HL-60/S4 treated with retinoic acid at 250 ng/mL for 4 days and 3 days (cell line): Measurements from ENCODE around the gene BCL7A.
"Not testable (repeated sequence)": the region's sequence is repeated elsewhere in the genome, so short reads cannot be mapped to it uniquely, and the experiment has no call there.

Experiments used
- in situ Hi-C: fragments of 300-500 bp; cut with MboI; formaldehyde crosslinking; loops from 2 replicates; pipeline ENCODE4 v1.7.0; 2022; ENCODE audit warnings: low sequenced_read_pairs

BCL7A gene

GRCh38 chr12:122089077-122089476 is 67.4 kb downstream of the BCL7A start:
- in situ Hi-C loops: no loop called here

- in situ Hi-C loops: no loop called here
Measured at GRCh38 chr12:122090759-122091515, 69.3 kb downstream of the BCL7A start.

GRCh38 chr12:122093098-122093883 is 71.6 kb downstream of the BCL7A start:
- in situ Hi-C loops: no loop called here

GRCh38 chr12:122094137-122094734 is 72.6 kb downstream of the BCL7A start:
- in situ Hi-C loops: no loop called here

- in situ Hi-C loops: no loop called here
Measured at GRCh38 chr12:122094735-122095631, 73.3 kb downstream of the BCL7A start.

- in situ Hi-C loops: no loop called here
Measured at GRCh38 chr12:122096014-122096413, 74.3 kb downstream of the BCL7A start.

- in situ Hi-C loops: no loop called here
Measured at GRCh38 chr12:122096591-122097149, 75.0 kb downstream of the BCL7A start.

GRCh38 chr12:122097584-122097926 is 75.9 kb downstream of the BCL7A start:
- in situ Hi-C loops: no loop called here

GRCh38 chr12:122097927-122098756 is 76.5 kb downstream of the BCL7A start:
- in situ Hi-C loops: no loop called here

- in situ Hi-C loops: no loop called here
Measured at GRCh38 chr12:122099280-122099749, 77.6 kb downstream of the BCL7A start.

- in situ Hi-C loops: no loop called here
Measured at GRCh38 chr12:122099856-122100255, 78.2 kb downstream of the BCL7A start.

GRCh38 chr12:122100568-122100967 is 78.9 kb downstream of the BCL7A start:
- in situ Hi-C loops: no loop called here

GRCh38 chr12:122102331-122102730 is 80.6 kb downstream of the BCL7A start:
- in situ Hi-C loops: no loop called here

- in situ Hi-C loops: no loop called here
Measured at GRCh38 chr12:122104844-122105243, 83.2 kb downstream of the BCL7A start.

GRCh38 chr12:122105496-122105895 is 83.8 kb downstream of the BCL7A start:
- in situ Hi-C loops: not testable (repeated sequence)

- in situ Hi-C loops: no loop called here
Measured at GRCh38 chr12:122106843-122107242, 85.2 kb downstream of the BCL7A start.

GRCh38 chr12:122107261-122107660 is 85.6 kb downstream of the BCL7A start:
- in situ Hi-C loops: no loop called here

GRCh38 chr12:122111089-122111641 is 89.5 kb downstream of the BCL7A start:
- in situ Hi-C loops: no loop called here
